HepG2 (cell line): ENCODE results near the gene AZU1. TPM values are rescaled to one million over a fixed set of nuclear protein-coding genes. Genes with fewer than 3 reads are reported as not detected.

ENCODE experiments used
- AGO1 ChIP-seq: fragments of 200-400 bp; formaldehyde crosslinking; IDR thresholded peaks from 2 replicates; pipeline ENCODE4 v1.6.1; 2017; ENCODE audit warnings: mild to moderate bottlenecking, low read depth, low read length, moderate library complexity; ENCODE audit not compliant: poor library complexity, severe bottlenecking
- FOXP1 ChIP-seq, 2 experiments: fragments of 450-650 bp in 1 of 2; IDR thresholded peaks; 2 replicates each; pipeline ENCODE4 v1.6.1; 2017 to 2018; ENCODE audit warnings: antibody characterized with exemption in 1 of 2
- HNF4A ChIP-seq: sonication (generic); formaldehyde crosslinking; IDR thresholded peaks from 2 replicates; pipeline ENCODE4 v1.4.0; 2020; ENCODE audit warnings: missing genetic modification reagents
- HNRNPLL ChIP-seq: fragments of 200-400 bp; formaldehyde crosslinking; IDR thresholded peaks from 2 replicates; pipeline ENCODE4 v1.6.1; 2017; ENCODE audit warnings: mild to moderate bottlenecking, low read depth, low read length; ENCODE audit not compliant: poor library complexity, severe bottlenecking
- HOXA5 ChIP-seq: sonication (generic); formaldehyde crosslinking; IDR thresholded peaks from 2 replicates; pipeline ENCODE4 v1.4.0; 2020; ENCODE audit warnings: missing genetic modification reagents
- KAT7 ChIP-seq: IDR thresholded peaks from 2 replicates; pipeline ENCODE4 v1.6.1; 2018; ENCODE audit warnings: borderline replicate concordance, missing compliant biosample characterization
- KAT8 ChIP-seq: IDR thresholded peaks from 2 replicates; pipeline ENCODE4 v1.6.1; 2016; ENCODE audit warnings: missing genetic modification reagents, missing compliant biosample characterization
- MATR3 ChIP-seq: sonication (generic); formaldehyde crosslinking; IDR thresholded peaks from 2 replicates; pipeline ENCODE4 v1.4.0; 2020; ENCODE audit warnings: missing genetic modification reagents
- NFRKB ChIP-seq: fragments of 450-650 bp; IDR thresholded peaks from 2 replicates; pipeline ENCODE4 v1.6.1; 2017
- NR2C2 ChIP-seq: sonication (generic); formaldehyde crosslinking; IDR thresholded peaks from 2 replicates; pipeline ENCODE4 v1.4.0; 2020; ENCODE audit warnings: missing genetic modification reagents, mild to moderate bottlenecking, moderate library complexity, borderline replicate concordance
- RBM22 ChIP-seq: fragments of 200-400 bp; formaldehyde crosslinking; optimal IDR thresholded peaks from 2 replicates; pipeline ENCODE3; 2017; ENCODE audit warnings: mild to moderate bottlenecking, low read length, moderate library complexity
- THRA ChIP-seq: sonication (generic); formaldehyde crosslinking; IDR thresholded peaks from 2 replicates; pipeline ENCODE4 v1.4.0; 2020; ENCODE audit warnings: missing genetic modification reagents, borderline replicate concordance
- TRAFD1 ChIP-seq: sonication (generic); formaldehyde crosslinking; IDR thresholded peaks from 2 replicates; pipeline ENCODE4 v1.5.1; 2020; ENCODE audit warnings: missing genetic modification reagents, mild to moderate bottlenecking, borderline replicate concordance
- ZNF414 ChIP-seq: sonication (generic); formaldehyde crosslinking; IDR thresholded peaks from 2 replicates; pipeline ENCODE4 v1.5.0; 2020; ENCODE audit warnings: missing genetic modification reagents
- ZNF441 ChIP-seq: sonication (generic); formaldehyde crosslinking; IDR thresholded peaks from 2 replicates; pipeline ENCODE4 v1.7.0; 2021; ENCODE audit warnings: missing genetic modification reagents, borderline replicate concordance
- ZNF451 ChIP-seq: sonication (generic); formaldehyde crosslinking; IDR thresholded peaks from 2 replicates; pipeline ENCODE4 v1.5.0; 2020; ENCODE audit warnings: mild to moderate bottlenecking, missing genetic modification reagents
- ZNF549 ChIP-seq: sonication (generic); formaldehyde crosslinking; IDR thresholded peaks from 2 replicates; pipeline ENCODE4 v1.5.0; 2020; ENCODE audit warnings: missing genetic modification reagents
- ZNF619 ChIP-seq: sonication (generic); formaldehyde crosslinking; IDR thresholded peaks from 2 replicates; pipeline ENCODE4 v1.4.0; 2020; ENCODE audit warnings: mild to moderate bottlenecking, missing genetic modification reagents
- ZNF770 ChIP-seq: sonication (generic); formaldehyde crosslinking; IDR thresholded peaks from 2 replicates; pipeline ENCODE4 v1.5.0; 2020; ENCODE audit warnings: mild to moderate bottlenecking, missing genetic modification reagents
- ZNF788 ChIP-seq: sonication (generic); formaldehyde crosslinking; IDR thresholded peaks from 2 replicates; pipeline ENCODE4 v1.5.0; 2020; ENCODE audit warnings: mild to moderate bottlenecking, missing genetic modification reagents, borderline replicate concordance
- polyA plus RNA-seq, 8 experiments: library from polyadenylated mRNA; depleted of rRNA in 3 of 8; stranded (reverse) in 7 of 8; unstranded in 1 of 8; fragments of >200 nt; fragmentation: Illumina TruSeq in 4 of 8; extraction: Trizol in 4 of 8; gene quantifications; 2 replicates each; pipeline versions ENCODE4 v1.2.1 to v1.2.3, GENCODE V29; 2011 to 2016; ENCODE audit warnings: low read depth in 4 of 8, missing spikeins in 1 of 8, mixed read lengths in 1 of 8; ENCODE audit not compliant: insufficient read depth in 1 of 8
- total RNA-seq, 5 experiments: library from RNA; depleted of rRNA; stranded (reverse); fragments of >200 nt; fragmentation: Illumina TruSeq; extraction: Trizol; gene quantifications; 2 replicates each; pipeline ENCODE4 v1.2.3, GENCODE V29; 2016; ENCODE audit warnings: low read depth in 1 of 5
- TF ChIP-seq, protein P1 (sequence below): sonication (generic); formaldehyde crosslinking; IDR thresholded peaks from 2 replicates; pipeline ENCODE4 v1.4.0; 2020; ENCODE audit warnings: mild to moderate bottlenecking, low read depth, missing genetic modification reagents

The AZU1 gene
- total and polyA plus RNA-seq, 2 of the 13 experiments (the other 11 are each of a cell fraction or from before 2014, with no cell fraction given): not detected

DNA sequence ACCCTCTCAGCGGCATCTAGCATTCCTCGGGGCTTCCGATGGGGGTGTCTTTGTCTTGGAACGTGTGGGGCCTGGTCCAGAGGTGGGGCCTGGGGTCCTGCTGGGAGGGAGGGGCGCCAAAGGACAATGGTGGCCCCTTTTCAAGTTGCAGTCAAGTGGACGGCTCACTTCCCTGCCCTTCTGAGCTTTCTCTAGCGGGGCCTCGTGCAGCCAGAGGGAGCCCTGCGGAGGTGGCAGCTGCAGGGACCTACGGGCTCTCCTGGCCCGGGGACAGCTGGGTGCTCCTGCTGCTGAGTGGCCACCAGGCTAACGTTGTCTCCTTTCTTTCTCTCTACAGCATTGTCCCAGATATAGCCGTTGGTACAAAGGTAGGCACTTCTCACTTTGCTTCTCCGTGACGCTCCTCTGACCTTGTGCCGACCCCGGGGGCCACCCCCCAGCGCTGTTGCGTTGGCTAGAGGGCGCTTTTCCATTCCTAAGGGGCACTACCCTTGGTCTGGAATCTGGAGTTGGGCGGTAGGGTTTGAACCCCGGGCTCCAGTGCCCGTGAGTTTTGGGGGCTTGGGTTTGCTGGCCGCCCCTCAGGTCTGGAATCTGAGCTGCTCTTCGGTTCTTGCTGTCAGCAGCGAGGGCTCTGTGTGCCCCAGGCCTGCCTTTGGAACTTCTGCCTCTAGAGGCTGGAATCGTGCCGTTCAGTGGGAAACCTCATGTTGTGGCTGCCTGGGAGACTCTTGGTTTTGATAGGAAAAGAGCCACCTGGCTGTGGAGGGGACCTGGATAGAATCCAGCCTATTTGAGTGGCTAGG lies 28.4 kb upstream of the AZU1 start (continued):
- TF ChIP-seq FOXP1 (IDR thresholded peaks at IDR 0.05): no peak
- TF ChIP-seq FOXP1 (CRISPR knock-in tag; IDR thresholded peaks at IDR 0.05): no peak
- no peak for TF ChIP-seq HOXA5 (CRISPR knock-in tag)
- TF ChIP-seq ZNF770: 0 out of 2 replicates have a peak, but pooled peaks have one; percentile 37
- TF ChIP-seq MATR3 (CRISPR knock-in tag): no peak
- TF ChIP-seq AGO1: peak; percentile 15
- TF ChIP-seq ZNF414 (CRISPR knock-in tag): no peak
- TF ChIP-seq RBM22: peak; percentile 17
- TF ChIP-seq ZNF619: no peak
- no peak for TF ChIP-seq ZNF549
- TF ChIP-seq KAT8 (CRISPR knock-in tag): no peak
- 0 out of 2 replicates have a peak, but pooled peaks have one; percentile 9 for TF ChIP-seq ZNF441 (CRISPR knock-in tag)
- TF ChIP-seq TRAFD1 (CRISPR knock-in tag): no peak
- TF ChIP-seq, protein P1, sequence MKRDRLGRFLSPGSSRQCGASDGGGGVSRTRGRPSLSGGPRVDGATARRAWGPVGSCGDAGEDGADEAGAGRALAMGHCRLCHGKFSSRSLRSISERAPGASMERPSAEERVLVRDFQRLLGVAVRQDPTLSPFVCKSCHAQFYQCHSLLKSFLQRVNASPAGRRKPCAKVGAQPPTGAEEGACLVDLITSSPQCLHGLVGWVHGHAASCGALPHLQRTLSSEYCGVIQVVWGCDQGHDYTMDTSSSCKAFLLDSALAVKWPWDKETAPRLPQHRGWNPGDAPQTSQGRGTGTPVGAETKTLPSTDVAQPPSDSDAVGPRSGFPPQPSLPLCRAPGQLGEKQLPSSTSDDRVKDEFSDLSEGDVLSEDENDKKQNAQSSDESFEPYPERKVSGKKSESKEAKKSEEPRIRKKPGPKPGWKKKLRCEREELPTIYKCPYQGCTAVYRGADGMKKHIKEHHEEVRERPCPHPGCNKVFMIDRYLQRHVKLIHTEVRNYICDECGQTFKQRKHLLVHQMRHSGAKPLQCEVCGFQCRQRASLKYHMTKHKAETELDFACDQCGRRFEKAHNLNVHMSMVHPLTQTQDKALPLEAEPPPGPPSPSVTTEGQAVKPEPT (CRISPR knock-in tag): no peak
- TF ChIP-seq NFRKB: no peak
- TF ChIP-seq ZNF788 (CRISPR knock-in tag): 0 out of 2 replicates have a peak, but pooled peaks have one; percentile 7
- TF ChIP-seq HNRNPLL: peak; percentile 20
- TF ChIP-seq KAT7 (CRISPR knock-in tag): no peak; the same call in 1 of the 2 replicates
- peak; percentile 61; the same call in 1 of the 2 replicates for TF ChIP-seq THRA (CRISPR knock-in tag)
- TF ChIP-seq ZNF451 (CRISPR knock-in tag): no peak
- peak; percentile 21; the same call in 1 of the 2 replicates for TF ChIP-seq NR2C2 (CRISPR knock-in tag)
- TF ChIP-seq HNF4A: peak; percentile 33; the same call in 1 of the 2 replicates
